Panc1 (cell line): ENCODE results near the gene PXN. TPM values are rescaled to one million over a fixed set of nuclear protein-coding genes. Genes with fewer than 3 reads are reported as not detected.

ENCODE experiments used
- ATAC-seq: fragments of 200-7000 bp; cut with Tn5 transposase; 2 replicates; pipeline ENCODE4 v1.9.1; 2020; ENCODE audit warnings: mild to moderate bottlenecking, moderate library complexity
- BruUV-seq: library from RNA; stranded (reverse); fragments of 400-500 nt; replicated peaks from 2 replicates; lab custom pipeline; 2021; lab: Mats Ljungman, UMichigan
- CTCF ChIA-PET: fragments of 300-600 bp; sonication (Branson Sonifier 250); formaldehyde crosslinking; loops from one replicate; lab custom pipeline; 2022; ENCODE audit warnings: antibody characterized with exemption; lab: Charles Lee
- POLR2A ChIA-PET: fragments of 300-600 bp; sonication (Branson Sonifier 250); formaldehyde crosslinking; loops from one replicate; lab custom pipeline; 2022; ENCODE audit warnings: antibody characterized with exemption; lab: Charles Lee
- DNase-seq: peaks from one replicate; pipeline ENCODE4 v3.0.0-alpha.2; 2010; ENCODE audit warnings: low read depth, low spot score
- H3K27ac ChIP-seq: 2 replicates; pipeline ENCODE4 v1.5.1; 2011; ENCODE audit warnings: mild to moderate bottlenecking, low read length, inconsistent platforms
- H3K27me3 ChIP-seq: fragments of 200-500 bp; sonication (Bioruptor generic); 2 replicates; pipeline ENCODE4 v1.6.0; 2014; ENCODE audit warnings: low read length, inconsistent platforms; ENCODE audit not compliant: control insufficient read depth, insufficient read depth
- H3K36me3 ChIP-seq: fragments of 200-500 bp; sonication (Bioruptor generic); 2 replicates; pipeline ENCODE4 v1.5.1; 2014; ENCODE audit warnings: inconsistent platforms, mild to moderate bottlenecking, low read length, moderate library complexity; ENCODE audit not compliant: control insufficient read depth, insufficient read depth
- H3K4me1 ChIP-seq: 2 replicates; pipeline ENCODE4 v1.5.1; 2011; ENCODE audit warnings: inconsistent platforms, mild to moderate bottlenecking, low read length, moderate library complexity; ENCODE audit not compliant: control insufficient read depth, insufficient read depth
- H3K4me3 ChIP-seq, 2 experiments: 2 replicates each; pipeline ENCODE4 v1.5.1; 2011 to 2012; ENCODE audit warnings: low read depth in 2 of 2, low read length in 2 of 2, mild to moderate bottlenecking in 2 of 2, inconsistent platforms in 1 of 2, moderate library complexity in 1 of 2
- H3K9me3 ChIP-seq: fragments of 200-500 bp; sonication (Bioruptor generic); 2 replicates; pipeline ENCODE4 v1.5.1; 2014; ENCODE audit warnings: low read depth, mild to moderate bottlenecking, inconsistent platforms, low read length, moderate library complexity; ENCODE audit not compliant: control insufficient read depth, insufficient read depth
- POLR2AphosphoS5 ChIP-seq: IDR thresholded peaks from 2 replicates; pipeline ENCODE4 v1.6.1; 2012; ENCODE audit warnings: mild to moderate bottlenecking, low read depth, low read length, moderate library complexity
- SIN3A ChIP-seq: IDR thresholded peaks from 2 replicates; pipeline ENCODE4 v1.6.1; 2012; ENCODE audit warnings: low read depth, mild to moderate bottlenecking, low read length, moderate library complexity, borderline replicate concordance; ENCODE audit not compliant: insufficient read depth
- TCF7L2 ChIP-seq: IDR thresholded peaks from 2 replicates; pipeline ENCODE4 v1.6.1; 2011; ENCODE audit warnings: mild to moderate bottlenecking, low read depth, low read length, inconsistent platforms
- in situ Hi-C: cut with HindIII; loops from 2 replicates; pipeline ENCODE4 v1.10.0; 2016; ENCODE audit warnings: low sequenced_read_pairs, low pct_unique_long_range_greater_than_20kb
- intact Hi-C: fragments of 100-400 bp; cut with micrococcal nuclease; formaldehyde crosslinking; loops from one replicate; pipeline ENCODE4 v1.10.0; 2022; ENCODE audit not compliant: unreplicated experiment
- total RNA-seq: library from RNA; stranded (reverse); gene quantifications from one replicate; pipeline ENCODE4 v1.2.1, GENCODE V29; 2021; ENCODE audit not compliant: unreplicated experiment
- TF ChIP-seq, protein P1 (sequence below): fragments of 450-650 bp; IDR thresholded peaks from 2 replicates; pipeline ENCODE4 v1.5.1; 2017; ENCODE audit warnings: mild to moderate bottlenecking
- TF ChIP-seq, protein P2 (sequence below), 2 experiments: IDR thresholded peaks; 2 replicates each; pipeline ENCODE4 v1.6.1; 2011 to 2012; ENCODE audit warnings: low read depth in 2 of 2, control low read depth in 1 of 2, low read length in 1 of 2, mild to moderate bottlenecking in 1 of 2, moderate library complexity in 1 of 2; ENCODE audit not compliant: insufficient read depth in 1 of 2

The PXN gene
- total RNA-seq, 1 experiment from 2014 or later, result 484 TPM

- no peaks in the 10 kb centered on the region for H3K9me3 ChIP-seq
- in situ Hi-C loops, result no loop called here
- ATAC-seq (no peak), DNase-seq (no peak)
- BruUV-seq, result no TSS peak
- H3K36me3 ChIP-seq, result peaks cover 9% of the 10 kb centered on the region
- intact Hi-C loops, result loop anchor here (2.0 kb wide), 1 partner anchor 37 kb away; the partner anchor contains the start of gene PXN
- no peaks in the 10 kb centered on the region for H3K27me3 ChIP-seq
- CTCF ChIA-PET, result interaction anchor here (0.6 to 2.3 kb wide), 15 partner anchors 10 to 210 kb away, joined by 3 to 26 read pairs (median 5); partner anchors contain the start of genes COX6A1, PXN and RPLP0
- H3K27ac ChIP-seq, result peak overlapping the region; percentile 100
- TF ChIP-seq, protein P1, sequence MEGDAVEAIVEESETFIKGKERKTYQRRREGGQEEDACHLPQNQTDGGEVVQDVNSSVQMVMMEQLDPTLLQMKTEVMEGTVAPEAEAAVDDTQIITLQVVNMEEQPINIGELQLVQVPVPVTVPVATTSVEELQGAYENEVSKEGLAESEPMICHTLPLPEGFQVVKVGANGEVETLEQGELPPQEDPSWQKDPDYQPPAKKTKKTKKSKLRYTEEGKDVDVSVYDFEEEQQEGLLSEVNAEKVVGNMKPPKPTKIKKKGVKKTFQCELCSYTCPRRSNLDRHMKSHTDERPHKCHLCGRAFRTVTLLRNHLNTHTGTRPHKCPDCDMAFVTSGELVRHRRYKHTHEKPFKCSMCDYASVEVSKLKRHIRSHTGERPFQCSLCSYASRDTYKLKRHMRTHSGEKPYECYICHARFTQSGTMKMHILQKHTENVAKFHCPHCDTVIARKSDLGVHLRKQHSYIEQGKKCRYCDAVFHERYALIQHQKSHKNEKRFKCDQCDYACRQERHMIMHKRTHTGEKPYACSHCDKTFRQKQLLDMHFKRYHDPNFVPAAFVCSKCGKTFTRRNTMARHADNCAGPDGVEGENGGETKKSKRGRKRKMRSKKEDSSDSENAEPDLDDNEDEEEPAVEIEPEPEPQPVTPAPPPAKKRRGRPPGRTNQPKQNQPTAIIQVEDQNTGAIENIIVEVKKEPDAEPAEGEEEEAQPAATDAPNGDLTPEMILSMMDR, result no peak
- no peak for TF ChIP-seq TCF7L2
- TF ChIP-seq SIN3A, result no peak
- TF ChIP-seq, protein P2, sequence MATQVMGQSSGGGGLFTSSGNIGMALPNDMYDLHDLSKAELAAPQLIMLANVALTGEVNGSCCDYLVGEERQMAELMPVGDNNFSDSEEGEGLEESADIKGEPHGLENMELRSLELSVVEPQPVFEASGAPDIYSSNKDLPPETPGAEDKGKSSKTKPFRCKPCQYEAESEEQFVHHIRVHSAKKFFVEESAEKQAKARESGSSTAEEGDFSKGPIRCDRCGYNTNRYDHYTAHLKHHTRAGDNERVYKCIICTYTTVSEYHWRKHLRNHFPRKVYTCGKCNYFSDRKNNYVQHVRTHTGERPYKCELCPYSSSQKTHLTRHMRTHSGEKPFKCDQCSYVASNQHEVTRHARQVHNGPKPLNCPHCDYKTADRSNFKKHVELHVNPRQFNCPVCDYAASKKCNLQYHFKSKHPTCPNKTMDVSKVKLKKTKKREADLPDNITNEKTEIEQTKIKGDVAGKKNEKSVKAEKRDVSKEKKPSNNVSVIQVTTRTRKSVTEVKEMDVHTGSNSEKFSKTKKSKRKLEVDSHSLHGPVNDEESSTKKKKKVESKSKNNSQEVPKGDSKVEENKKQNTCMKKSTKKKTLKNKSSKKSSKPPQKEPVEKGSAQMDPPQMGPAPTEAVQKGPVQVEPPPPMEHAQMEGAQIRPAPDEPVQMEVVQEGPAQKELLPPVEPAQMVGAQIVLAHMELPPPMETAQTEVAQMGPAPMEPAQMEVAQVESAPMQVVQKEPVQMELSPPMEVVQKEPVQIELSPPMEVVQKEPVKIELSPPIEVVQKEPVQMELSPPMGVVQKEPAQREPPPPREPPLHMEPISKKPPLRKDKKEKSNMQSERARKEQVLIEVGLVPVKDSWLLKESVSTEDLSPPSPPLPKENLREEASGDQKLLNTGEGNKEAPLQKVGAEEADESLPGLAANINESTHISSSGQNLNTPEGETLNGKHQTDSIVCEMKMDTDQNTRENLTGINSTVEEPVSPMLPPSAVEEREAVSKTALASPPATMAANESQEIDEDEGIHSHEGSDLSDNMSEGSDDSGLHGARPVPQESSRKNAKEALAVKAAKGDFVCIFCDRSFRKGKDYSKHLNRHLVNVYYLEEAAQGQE (IDR thresholded peaks at IDR 0.05; ENCODE audit: insufficient read depth in 1 of 2, low read depth in 2 of 2, low read length in 1 of 2), result no peak
- POLR2A ChIA-PET, result interaction anchor here (0.5 to 2.1 kb wide), 8 partner anchors 11 to 64 kb away, joined by 3 to 25 read pairs (median 4); partner anchors contain the start of genes PXN, RNU4-2 and RPLP0
- H3K4me3 ChIP-seq, result no peak overlapping the region
- H3K4me1 ChIP-seq, result peaks cover 87% of the 10 kb centered on the region
Measured at GRCh38 chr12:120227233-120228040, 38.1 kb downstream of the PXN start.

GRCh38 chr12:120225852-120226640 is 39.5 kb downstream of the PXN start:
- ATAC-seq (no peak), DNase-seq (no peak)
- Histone ChIP-seq H3K27me3 (no peaks in the 10 kb centered on the region), H3K36me3 (peaks cover 20% of the 10 kb centered on the region), H3K4me1 (peaks cover 87% of the 10 kb centered on the region), H3K27ac (peak overlapping the region; percentile 100), H3K4me3 (no peak overlapping the region), H3K9me3 (no peaks in the 10 kb centered on the region)
- intact Hi-C loops, result no loop called here
- CTCF ChIA-PET, result interaction anchor here (0.6 to 1.2 kb wide), 2 partner anchors 25 to 65 kb away, joined by 4 to 13 read pairs; partner anchors contain the start of genes RNU4-2 and RPLP0
- in situ Hi-C loops, result no loop called here
- POLR2A ChIA-PET, result interaction anchor here (0.6 to 1.8 kb wide), 4 partner anchors 19 to 1273 kb away, joined by 3 to 6 read pairs (median 4); partner anchors contain the start of genes RNU4-2 and RPLP0
- TF ChIP-seq TCF7L2, result no peak
- TF ChIP-seq POLR2AphosphoS5, result no peak; the same call in 1 of the 2 replicates
- TF ChIP-seq SIN3A, result no peak
- TF ChIP-seq, protein P1, result no peak
- TF ChIP-seq, protein P2 (IDR thresholded peaks at IDR 0.05; ENCODE audit: insufficient read depth in 1 of 2, low read depth in 2 of 2, low read length in 1 of 2), result no peak
- BruUV-seq, result no TSS peak
